NCI-H1694 (cell line): ENCODE measurements around the gene FRMD3.

Source experiments
- DNase-seq: peaks from one replicate; lab custom pipeline; 2025; lab: John Stamatoyannopoulos, UW

Gene FRMD3

GRCh38 chr9:83432877-83433550, 105.2 kb downstream of the FRMD3 start:
- no peak for DNase-seq

- no peak for DNase-seq
Measured at GRCh38 chr9:83432104-83432627, 106.0 kb downstream of the FRMD3 start.

- DNase-seq: no peak
Measured at GRCh38 chr9:83431101-83432060, 106.8 kb downstream of the FRMD3 start.

DNA sequence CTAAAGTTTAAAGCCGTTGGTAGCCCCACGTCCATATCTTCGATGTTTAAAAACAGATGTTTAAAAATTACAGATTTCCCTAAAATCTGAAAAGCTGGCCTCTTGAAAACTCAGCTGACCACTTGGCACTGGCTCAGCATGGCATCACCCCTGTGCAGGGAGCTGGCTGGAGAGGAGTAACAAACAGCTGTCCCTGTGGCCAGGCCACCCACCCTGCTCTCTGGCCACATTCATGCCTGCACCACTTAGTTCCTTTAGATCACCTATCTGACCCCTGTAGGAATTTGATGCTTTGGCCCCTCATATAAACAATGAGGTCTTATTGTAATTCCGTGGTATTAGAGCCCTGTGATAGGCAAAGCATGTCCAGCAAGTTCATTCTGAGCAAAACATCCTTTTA, 107.5 kb downstream of the FRMD3 start:
- no peak for DNase-seq

- DNase-seq: no peak
Measured at GRCh38 chr9:83429229-83429628, 109.0 kb downstream of the FRMD3 start.

- no peak for DNase-seq
Measured at GRCh38 chr9:83425240-83425639, 113.0 kb downstream of the FRMD3 start.

DNA sequence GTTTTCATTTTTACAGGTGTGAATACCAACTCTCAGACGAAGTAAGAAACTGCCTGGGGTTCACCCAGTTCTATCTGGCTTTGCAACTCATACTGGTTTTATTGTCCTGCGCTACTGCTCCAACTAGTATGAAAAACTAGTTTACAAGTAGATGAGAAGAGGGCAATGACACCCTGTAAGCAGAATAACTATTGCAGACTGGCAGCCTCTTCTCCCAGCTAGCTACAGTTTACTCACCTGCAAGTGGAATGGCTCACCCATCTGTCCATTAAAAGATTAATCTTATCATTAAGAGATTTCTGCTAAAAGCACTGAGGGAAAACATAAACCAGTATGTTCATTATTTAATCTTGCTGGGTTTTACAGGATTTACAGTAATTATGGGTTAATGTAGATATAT, 113.4 kb downstream of the FRMD3 start:
- no peak for DNase-seq

- no peak for DNase-seq
Measured at GRCh38 chr9:83423815-83424707, 114.1 kb downstream of the FRMD3 start.

- no peak for DNase-seq
Measured at GRCh38 chr9:83422527-83422926, 115.7 kb downstream of the FRMD3 start.

GRCh38 chr9:83420486-83420885, 117.7 kb downstream of the FRMD3 start:
- DNase-seq: no peak

DNA sequence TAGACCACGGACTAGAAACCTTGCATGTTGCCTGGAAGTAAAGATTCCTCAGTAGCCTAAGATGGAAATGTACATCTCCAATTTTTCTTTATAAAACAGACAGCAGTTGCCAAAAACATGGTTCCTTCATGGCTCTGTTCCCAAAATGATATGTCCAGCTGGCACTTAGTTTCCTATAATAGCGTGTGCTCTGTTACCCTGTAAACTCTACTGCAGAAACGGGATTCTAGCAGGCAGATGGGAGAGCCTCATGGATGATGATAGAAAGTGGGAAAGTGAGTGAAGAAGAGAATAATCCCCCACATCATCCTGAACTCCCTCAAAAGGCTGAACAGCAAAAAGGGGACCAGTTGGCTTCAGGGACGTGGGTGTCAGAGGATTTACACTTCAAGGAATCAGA, 118.2 kb downstream of the FRMD3 start:
- DNase-seq: peak; percentile 10

GRCh38 chr9:83418283-83418682, 119.9 kb downstream of the FRMD3 start:
- no peak for DNase-seq

DNA sequence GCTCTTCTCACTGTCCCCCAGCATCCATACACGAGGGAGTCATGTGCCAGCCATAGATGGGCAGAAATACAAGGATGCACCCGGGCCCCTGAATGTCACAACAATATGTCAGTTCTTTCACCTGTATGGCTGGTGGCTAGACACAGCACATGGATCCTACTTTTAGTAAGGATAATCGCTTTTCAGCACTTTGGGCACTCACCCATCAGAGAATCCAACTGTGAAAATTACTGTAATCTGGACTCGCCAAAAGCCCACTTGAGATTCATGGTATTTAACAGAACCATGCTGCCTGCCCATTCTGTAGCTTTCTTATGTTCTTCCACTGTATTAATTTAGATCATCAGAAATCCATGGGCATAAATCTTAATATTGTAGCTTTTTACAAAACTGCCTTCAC, 124.8 kb downstream of the FRMD3 start:
- no peak for DNase-seq

DNA sequence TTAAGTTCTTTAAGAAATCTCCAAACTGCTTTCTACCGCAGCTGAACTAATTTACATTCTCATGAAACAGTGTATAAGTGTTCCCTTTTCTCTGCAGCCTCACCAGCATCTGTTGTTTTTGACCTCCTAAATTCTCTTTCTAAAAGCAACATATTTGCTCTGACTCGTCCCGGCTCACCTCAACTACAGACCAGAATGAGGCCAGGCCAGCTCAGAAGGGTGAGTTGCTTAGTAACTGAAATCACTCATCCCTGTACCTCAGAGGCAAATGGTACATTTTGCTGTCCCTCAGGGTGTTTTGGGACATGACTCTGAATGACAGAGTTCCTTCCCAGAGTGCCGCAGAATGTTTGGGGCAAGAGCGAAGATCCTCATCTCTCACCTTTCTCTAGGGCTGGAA, 127.5 kb downstream of the FRMD3 start:
- DNase-seq: no peak

- DNase-seq: no peak
Measured at GRCh38 chr9:83406921-83407320, 131.3 kb downstream of the FRMD3 start.

DNA sequence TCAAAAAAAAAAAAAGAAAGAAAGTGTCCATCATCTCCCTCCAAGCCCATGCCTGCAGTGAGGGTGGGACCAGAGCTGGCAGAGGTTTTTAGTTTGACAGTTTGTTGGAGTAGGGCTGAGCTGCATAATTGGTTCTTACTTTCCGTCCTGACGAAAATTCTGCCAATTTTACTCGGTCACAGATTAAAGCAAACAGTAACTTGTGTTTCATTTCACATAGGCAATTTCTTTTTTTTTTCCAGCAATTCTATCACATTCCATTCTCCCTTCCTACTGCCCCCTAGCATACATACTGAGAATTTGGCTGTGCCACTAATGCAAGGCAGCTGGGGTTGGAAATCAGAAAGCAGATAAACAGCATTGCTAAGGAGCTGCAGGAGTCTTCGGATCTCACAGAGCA, 132.4 kb downstream of the FRMD3 start:
- DNase-seq: no peak

GRCh38 chr9:83403527-83404238, 134.5 kb downstream of the FRMD3 start:
- DNase-seq: no peak

GRCh38 chr9:83401328-83401900, 136.8 kb downstream of the FRMD3 start:
- no peak for DNase-seq

- DNase-seq: no peak
Measured at GRCh38 chr9:83396813-83397212, 141.4 kb downstream of the FRMD3 start.

DNA sequence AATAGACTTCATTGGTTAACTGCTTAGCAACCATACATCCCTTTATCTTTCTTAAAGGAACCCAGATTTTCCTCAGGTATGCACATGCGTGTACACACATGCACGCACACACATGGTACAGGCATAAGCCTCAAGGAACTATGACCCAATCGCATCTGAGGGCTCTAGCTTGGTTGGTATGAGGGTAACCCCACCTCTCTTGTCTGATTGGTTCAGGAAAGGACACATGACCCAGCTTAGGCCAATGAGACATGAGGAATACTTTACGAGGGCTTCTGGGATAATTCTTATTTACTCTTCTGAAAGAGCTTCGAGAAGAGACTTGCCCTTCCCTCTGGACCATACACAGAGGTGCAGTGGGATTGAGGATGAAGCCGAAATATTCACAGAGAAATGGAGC, 141.9 kb downstream of the FRMD3 start:
- no peak for DNase-seq

DNA sequence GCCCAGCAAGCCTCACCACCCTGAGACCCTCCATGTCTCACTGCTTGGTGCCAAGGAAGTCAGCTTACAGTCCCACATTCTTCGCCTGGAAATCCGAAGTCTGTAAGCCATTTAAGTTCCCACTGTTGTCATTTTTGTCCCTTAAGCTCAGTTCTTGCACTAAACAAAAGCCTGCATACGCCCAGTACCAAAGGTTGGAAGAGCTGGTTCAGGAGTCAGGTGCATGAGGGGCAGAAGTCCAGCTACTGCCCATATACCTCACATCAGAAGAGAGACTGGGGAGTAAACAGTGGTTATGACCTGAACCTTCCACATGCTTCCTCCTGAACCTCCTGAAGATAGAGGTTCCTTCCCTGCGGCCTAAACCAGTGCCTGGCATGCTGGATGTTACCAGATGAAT, 146.0 kb downstream of the FRMD3 start:
- DNase-seq: no peak
